ENCODE results near the gene CAMTA1.

CAMTA1 gene

GRCh38 chr1:7424352-7424890, 639.2 kb downstream of the CAMTA1 start:
- Histone ChIP-seq H3K4me3 (ENCODE audit: insufficient read depth, low read depth, low read length) (no peak overlapping the region), H3K36me3 (ENCODE audit: control insufficient read depth, insufficient read depth, low read length) (no peaks in the 10 kb centered on the region), H3K27me3 (ENCODE audit: control insufficient read depth, insufficient read depth, low read length, poor library complexity, severe bottlenecking) (no peaks in the 10 kb centered on the region), H3K4me1 (ENCODE audit: control insufficient read depth, insufficient read depth, low read length) (no peaks in the 10 kb centered on the region), H3K27ac (ENCODE audit: insufficient read depth, low read depth, low read length, poor library complexity, severe bottlenecking) (no peak overlapping the region), H3K9me3 (ENCODE audit: control insufficient read depth, low read length) (no peaks in the 10 kb centered on the region)
- 81 to 84% methylated on average over 9 of the region's 9 CpGs for WGBS, 2 experiments

GRCh38 chr1:7425229-7425628, 640.0 kb downstream of the CAMTA1 start:
- 94 to 95% methylated on average over 6 of the region's 6 CpGs for WGBS, 2 experiments

GRCh38 chr1:7425771-7426170, 640.5 kb downstream of the CAMTA1 start:
- Histone ChIP-seq H3K27ac (ENCODE audit: insufficient read depth, low read depth, low read length, poor library complexity, severe bottlenecking) (no peak overlapping the region), H3K36me3 (ENCODE audit: control insufficient read depth, insufficient read depth, low read length) (no peaks in the 10 kb centered on the region), H3K4me1 (ENCODE audit: control insufficient read depth, insufficient read depth, low read length) (no peaks in the 10 kb centered on the region), H3K4me3 (ENCODE audit: insufficient read depth, low read depth, low read length) (no peak overlapping the region), H3K9me3 (ENCODE audit: control insufficient read depth, low read length) (no peaks in the 10 kb centered on the region), H3K27me3 (ENCODE audit: control insufficient read depth, insufficient read depth, low read length, poor library complexity, severe bottlenecking) (no peaks in the 10 kb centered on the region)
- WGBS, 2 experiments, result 89 to 90% methylated on average over 3 of the region's 3 CpGs

More at GRCh38 chr1:7425229-7425628, 640.0 kb downstream of the CAMTA1 start:
- Histone ChIP-seq H3K27me3 (ENCODE audit: control insufficient read depth, insufficient read depth, low read length, poor library complexity, severe bottlenecking) (no peaks in the 10 kb centered on the region), H3K4me3 (ENCODE audit: insufficient read depth, low read depth, low read length) (no peak overlapping the region), H3K36me3 (ENCODE audit: control insufficient read depth, insufficient read depth, low read length) (no peaks in the 10 kb centered on the region), H3K9me3 (ENCODE audit: control insufficient read depth, low read length) (no peaks in the 10 kb centered on the region), H3K27ac (ENCODE audit: insufficient read depth, low read depth, low read length, poor library complexity, severe bottlenecking) (no peak overlapping the region), H3K4me1 (ENCODE audit: control insufficient read depth, insufficient read depth, low read length) (no peaks in the 10 kb centered on the region)

- Histone ChIP-seq H3K9me3 (ENCODE audit: control insufficient read depth, low read length) (no peaks in the 10 kb centered on the region), H3K36me3 (ENCODE audit: control insufficient read depth, insufficient read depth, low read length) (no peaks in the 10 kb centered on the region), H3K27me3 (ENCODE audit: control insufficient read depth, insufficient read depth, low read length, poor library complexity, severe bottlenecking) (no peaks in the 10 kb centered on the region), H3K4me1 (ENCODE audit: control insufficient read depth, insufficient read depth, low read length) (no peaks in the 10 kb centered on the region), H3K27ac (ENCODE audit: insufficient read depth, low read depth, low read length, poor library complexity, severe bottlenecking) (no peak overlapping the region), H3K4me3 (ENCODE audit: insufficient read depth, low read depth, low read length) (no peak overlapping the region)
- 88 to 90% methylated on average over 16 to 17 of the region's 17 CpGs for WGBS, 2 experiments
Measured at GRCh38 chr1:7426780-7427604, 641.7 kb downstream of the CAMTA1 start.

- H3K27me3 ChIP-seq (ENCODE audit: control insufficient read depth, insufficient read depth, low read length, poor library complexity, severe bottlenecking), result no peaks in the 10 kb centered on the region
- WGBS, 2 experiments, result 91 to 92% methylated on average over 16 to 17 of the region's 17 CpGs
- no peak overlapping the region for H3K27ac ChIP-seq (ENCODE audit: insufficient read depth, low read depth, low read length, poor library complexity, severe bottlenecking)
- H3K36me3 ChIP-seq (ENCODE audit: control insufficient read depth, insufficient read depth, low read length), result no peaks in the 10 kb centered on the region
- no peaks in the 10 kb centered on the region for H3K4me1 ChIP-seq (ENCODE audit: control insufficient read depth, insufficient read depth, low read length)
- H3K4me3 ChIP-seq (ENCODE audit: insufficient read depth, low read depth, low read length), result no peak overlapping the region
- H3K9me3 ChIP-seq (ENCODE audit: control insufficient read depth, low read length), result no peaks in the 10 kb centered on the region
Measured at GRCh38 chr1:7427605-7428300, 642.5 kb downstream of the CAMTA1 start.

GRCh38 chr1:7429290-7429689, 644.0 kb downstream of the CAMTA1 start:
- H3K4me1 ChIP-seq (ENCODE audit: control insufficient read depth, insufficient read depth, low read length), result no peaks in the 10 kb centered on the region
- no peaks in the 10 kb centered on the region for H3K27me3 ChIP-seq (ENCODE audit: control insufficient read depth, insufficient read depth, low read length, poor library complexity, severe bottlenecking)
- no peaks in the 10 kb centered on the region for H3K36me3 ChIP-seq (ENCODE audit: control insufficient read depth, insufficient read depth, low read length)
- WGBS, 2 experiments, result 96% methylated on average over 3 of the region's 3 CpGs
- H3K4me3 ChIP-seq (ENCODE audit: insufficient read depth, low read depth, low read length), result no peak overlapping the region
- H3K27ac ChIP-seq (ENCODE audit: insufficient read depth, low read depth, low read length, poor library complexity, severe bottlenecking), result no peak overlapping the region
- H3K9me3 ChIP-seq (ENCODE audit: control insufficient read depth, low read length), result no peaks in the 10 kb centered on the region

GRCh38 chr1:7430047-7430608, 644.9 kb downstream of the CAMTA1 start:
- no peaks in the 10 kb centered on the region for H3K36me3 ChIP-seq (ENCODE audit: control insufficient read depth, insufficient read depth, low read length)
- no peaks in the 10 kb centered on the region for H3K9me3 ChIP-seq (ENCODE audit: control insufficient read depth, low read length)
- no peaks in the 10 kb centered on the region for H3K27me3 ChIP-seq (ENCODE audit: control insufficient read depth, insufficient read depth, low read length, poor library complexity, severe bottlenecking)
- WGBS, 2 experiments, result 92 to 94% methylated on average over 6 of the region's 7 CpGs
- no peak overlapping the region for H3K27ac ChIP-seq (ENCODE audit: insufficient read depth, low read depth, low read length, poor library complexity, severe bottlenecking)
- H3K4me1 ChIP-seq (ENCODE audit: control insufficient read depth, insufficient read depth, low read length), result no peaks in the 10 kb centered on the region
- no peak overlapping the region for H3K4me3 ChIP-seq (ENCODE audit: insufficient read depth, low read depth, low read length)

- no peak overlapping the region for H3K4me3 ChIP-seq (ENCODE audit: insufficient read depth, low read depth, low read length)
- no peaks in the 10 kb centered on the region for H3K9me3 ChIP-seq (ENCODE audit: control insufficient read depth, low read length)
- no peaks in the 10 kb centered on the region for H3K27me3 ChIP-seq (ENCODE audit: control insufficient read depth, insufficient read depth, low read length, poor library complexity, severe bottlenecking)
- H3K4me1 ChIP-seq (ENCODE audit: control insufficient read depth, insufficient read depth, low read length), result no peaks in the 10 kb centered on the region
- H3K36me3 ChIP-seq (ENCODE audit: control insufficient read depth, insufficient read depth, low read length), result no peaks in the 10 kb centered on the region
- no peak overlapping the region for H3K27ac ChIP-seq (ENCODE audit: insufficient read depth, low read depth, low read length, poor library complexity, severe bottlenecking)
- WGBS, 2 experiments, result 71 to 91% methylated on average over 1 of the region's 1 CpG
Measured at GRCh38 chr1:7430691-7431090, 645.4 kb downstream of the CAMTA1 start.

- H3K9me3 ChIP-seq (ENCODE audit: control insufficient read depth, low read length), result no peaks in the 10 kb centered on the region
- H3K36me3 ChIP-seq (ENCODE audit: control insufficient read depth, insufficient read depth, low read length), result no peaks in the 10 kb centered on the region
- H3K4me1 ChIP-seq (ENCODE audit: control insufficient read depth, insufficient read depth, low read length), result no peaks in the 10 kb centered on the region
- no peak overlapping the region for H3K4me3 ChIP-seq (ENCODE audit: insufficient read depth, low read depth, low read length)
- H3K27me3 ChIP-seq (ENCODE audit: control insufficient read depth, insufficient read depth, low read length, poor library complexity, severe bottlenecking), result no peaks in the 10 kb centered on the region
- no peak overlapping the region for H3K27ac ChIP-seq (ENCODE audit: insufficient read depth, low read depth, low read length, poor library complexity, severe bottlenecking)
- 88 to 89% methylated on average over 15 of the region's 15 CpGs for WGBS, 2 experiments
Measured at GRCh38 chr1:7432102-7432899, 647.0 kb downstream of the CAMTA1 start.
